GM10847 (cell line): ENCODE data around the gene UROS.

Experiments
- POLR2A ChIP-seq: IDR thresholded peaks from 2 replicates; pipeline ENCODE4 v1.6.1; 2011; ENCODE audit not compliant: insufficient read length; ENCODE audit errors: extremely low read depth

UROS gene

GRCh38 chr10:125811251-125811650, 11.8 kb downstream of the UROS start:
- no peak for TF ChIP-seq POLR2A

DNA sequence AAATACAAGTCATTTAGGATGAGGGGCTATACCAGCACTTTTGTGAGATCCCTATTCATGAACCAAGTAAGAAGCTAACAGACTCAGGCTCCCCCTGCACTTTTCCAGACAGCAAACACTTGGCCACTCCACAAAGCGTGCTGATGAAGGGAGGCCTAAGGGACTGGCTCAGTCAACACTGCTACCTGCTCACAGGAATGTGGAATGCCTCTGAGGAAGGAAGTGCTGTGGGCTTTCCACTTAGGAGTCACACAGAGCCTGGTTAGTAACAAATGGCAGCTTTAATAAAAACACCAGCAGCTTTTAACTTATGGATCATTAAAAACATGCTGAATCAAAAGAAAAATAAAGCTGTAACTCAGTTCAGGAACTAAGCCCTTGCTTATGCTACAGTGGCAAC, 15.0 kb downstream of the UROS start:
- TF ChIP-seq POLR2A = no peak

- TF ChIP-seq POLR2A = no peak
These were observed 20.3 kb downstream of the UROS start for GRCh38 chr10:125802739-125803138.

DNA sequence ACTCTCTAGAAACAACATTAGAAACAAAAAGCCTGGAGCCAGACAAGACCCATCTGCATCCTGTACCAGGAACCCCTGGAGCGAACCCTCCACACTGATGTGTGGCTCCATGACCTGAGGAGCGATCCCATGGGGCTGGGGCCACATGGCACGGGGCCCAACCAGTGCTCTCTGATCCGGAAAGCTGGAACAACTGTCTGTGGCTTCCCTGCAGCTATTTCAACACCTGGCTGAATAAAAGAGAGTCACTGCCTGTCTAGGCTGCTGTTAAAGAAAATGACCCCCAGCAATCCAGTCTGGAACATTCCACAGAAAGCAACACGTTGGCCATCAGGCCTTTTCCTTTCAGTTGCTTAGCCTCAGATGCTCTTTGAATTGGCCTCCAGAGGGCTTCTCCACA, 20.9 kb downstream of the UROS start:
- TF ChIP-seq POLR2A = no peak

GRCh38 chr10:125801574-125801973, 21.5 kb downstream of the UROS start:
- no peak for TF ChIP-seq POLR2A

DNA sequence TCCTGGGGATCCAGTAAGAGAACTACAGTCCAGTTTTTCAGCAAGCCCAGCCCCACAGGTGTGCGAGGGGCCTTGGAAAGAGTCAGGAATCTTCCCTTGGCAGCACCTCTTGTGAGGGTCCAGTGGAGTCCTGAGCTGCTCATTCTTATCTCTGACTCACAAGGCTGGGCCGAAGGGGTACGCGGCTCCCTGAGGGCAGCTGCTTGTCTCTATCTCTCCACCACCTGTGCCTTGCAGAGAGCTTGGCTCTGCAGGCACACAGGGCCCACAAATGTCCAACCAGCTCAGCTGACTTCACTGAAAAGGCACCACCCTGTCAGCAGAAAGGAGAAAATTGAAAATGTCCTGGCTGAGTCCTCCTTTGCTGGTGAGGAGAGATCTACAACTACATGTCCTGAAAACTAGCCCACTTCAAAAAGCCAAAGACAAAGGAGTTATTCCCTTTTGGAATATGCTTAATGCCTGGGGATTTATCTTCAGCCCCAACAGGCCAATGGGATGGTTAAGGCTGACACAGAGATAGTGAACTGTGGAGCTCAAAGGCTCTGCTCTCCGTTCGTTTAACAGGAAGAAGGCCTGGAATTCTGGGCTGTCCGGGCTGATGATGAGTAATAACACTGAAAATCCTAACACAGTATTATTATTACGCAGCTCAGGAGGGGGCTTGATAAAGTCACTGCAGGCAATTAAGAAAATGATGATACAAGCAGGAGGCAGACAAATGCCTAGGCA, 23.4 kb downstream of the UROS start:
- TF ChIP-seq POLR2A = no peak

DNA sequence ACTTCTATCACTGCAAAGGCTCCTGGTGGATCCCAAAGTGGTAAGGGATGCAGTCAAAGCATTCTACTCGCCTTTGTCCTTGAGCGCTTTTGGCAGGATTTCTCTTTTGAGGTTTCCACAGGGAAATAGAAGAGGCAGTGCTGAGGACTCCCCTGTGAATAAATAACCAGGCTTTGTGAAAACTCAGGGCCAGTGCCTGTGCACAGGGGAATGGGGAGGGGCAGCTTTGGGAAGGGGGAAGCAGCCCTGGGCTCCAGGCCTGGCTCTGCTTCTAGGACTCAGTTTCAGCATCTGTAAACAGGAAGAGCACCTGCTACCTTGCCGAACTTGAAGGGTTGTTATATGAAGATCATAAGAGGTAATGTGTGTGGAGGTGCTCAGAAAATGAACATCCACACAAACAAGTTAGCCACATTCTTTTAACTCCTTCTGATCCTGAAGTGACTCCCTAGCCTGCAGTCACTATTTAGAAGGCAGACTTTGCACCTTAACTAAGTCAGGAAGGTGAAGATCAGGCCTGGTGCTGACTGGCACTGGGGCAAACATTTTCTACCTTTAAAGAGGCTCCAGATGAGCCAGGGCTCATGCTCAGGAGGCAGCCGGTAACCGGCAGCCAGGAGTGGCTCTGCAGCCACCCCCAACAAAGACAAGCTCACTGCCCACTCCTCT, 24.9 kb downstream of the UROS start:
- no peak for TF ChIP-seq POLR2A

- TF ChIP-seq POLR2A = no peak
These were observed 25.6 kb downstream of the UROS start for GRCh38 chr10:125797424-125797823.

GRCh38 chr10:125795637-125796190, 27.3 kb downstream of the UROS start:
- no peak for TF ChIP-seq POLR2A

- TF ChIP-seq POLR2A = no peak
These were observed 27.9 kb downstream of the UROS start for GRCh38 chr10:125795128-125795527.

DNA sequence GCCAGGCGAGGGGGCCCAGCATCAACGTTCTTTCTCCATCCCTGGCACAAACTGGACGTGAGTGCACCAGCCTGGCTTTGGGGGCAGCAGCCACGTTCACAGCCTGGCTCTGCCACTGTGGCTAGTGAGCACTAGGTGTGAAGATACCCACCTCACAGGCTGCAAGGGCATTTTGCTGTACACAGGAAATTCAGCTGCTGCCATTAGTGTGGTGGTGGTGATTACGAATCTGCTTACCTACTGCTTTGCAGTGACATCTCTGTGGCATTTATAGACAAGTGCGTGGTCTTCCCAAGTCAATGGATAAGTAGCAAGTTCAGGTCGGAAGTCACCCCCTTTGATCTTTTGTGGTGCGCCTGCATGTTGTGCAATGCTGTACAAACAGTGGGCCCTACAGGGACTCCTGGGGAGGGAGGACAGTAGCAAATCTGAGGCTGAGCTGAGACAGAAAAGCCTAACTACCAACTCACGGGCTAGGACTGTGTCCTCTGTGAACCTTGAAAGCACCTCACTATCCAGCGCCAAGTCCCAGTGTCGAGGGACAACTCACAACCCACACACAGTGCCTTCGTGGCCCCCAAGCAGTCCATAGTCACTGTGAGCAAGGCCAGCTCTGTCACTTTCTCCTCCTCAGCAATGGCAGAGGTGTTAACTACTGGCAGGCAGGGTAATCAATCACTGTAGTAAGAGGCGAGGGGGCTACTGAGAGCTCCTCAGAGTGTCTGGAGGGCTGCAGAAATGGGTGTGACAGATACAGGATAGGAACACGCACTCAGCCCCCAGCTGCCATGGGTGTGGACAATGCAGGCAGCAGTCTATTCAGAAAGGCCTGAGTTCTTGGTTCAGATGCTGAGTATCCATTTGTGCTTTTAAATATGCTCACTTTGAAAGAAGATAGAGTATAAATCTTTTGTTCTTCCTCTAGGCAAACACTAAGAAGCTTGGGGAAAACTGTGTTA, 30.4 kb downstream of the UROS start:
- no peak for TF ChIP-seq POLR2A

GRCh38 chr10:125788156-125789034, 34.7 kb downstream of the UROS start:
- TF ChIP-seq POLR2A = no peak

- no peak for TF ChIP-seq POLR2A
These were observed 37.3 kb downstream of the UROS start for GRCh38 chr10:125785791-125786190.

GRCh38 chr10:125783957-125784356, 39.1 kb downstream of the UROS start:
- no peak for TF ChIP-seq POLR2A
